HL-60/S4 treated with phorbol 12-myristate 13-acetate at 8.2 ng/mL for 4 days and 3 days (cell line): ENCODE data around the gene DAND5.

Experiments used
- in situ Hi-C: fragments of 300-500 bp; cut with MboI; formaldehyde crosslinking; loops from 2 replicates; pipeline ENCODE4 v1.15.0; 2022; ENCODE audit warnings: low sequenced_read_pairs

Gene DAND5

DNA sequence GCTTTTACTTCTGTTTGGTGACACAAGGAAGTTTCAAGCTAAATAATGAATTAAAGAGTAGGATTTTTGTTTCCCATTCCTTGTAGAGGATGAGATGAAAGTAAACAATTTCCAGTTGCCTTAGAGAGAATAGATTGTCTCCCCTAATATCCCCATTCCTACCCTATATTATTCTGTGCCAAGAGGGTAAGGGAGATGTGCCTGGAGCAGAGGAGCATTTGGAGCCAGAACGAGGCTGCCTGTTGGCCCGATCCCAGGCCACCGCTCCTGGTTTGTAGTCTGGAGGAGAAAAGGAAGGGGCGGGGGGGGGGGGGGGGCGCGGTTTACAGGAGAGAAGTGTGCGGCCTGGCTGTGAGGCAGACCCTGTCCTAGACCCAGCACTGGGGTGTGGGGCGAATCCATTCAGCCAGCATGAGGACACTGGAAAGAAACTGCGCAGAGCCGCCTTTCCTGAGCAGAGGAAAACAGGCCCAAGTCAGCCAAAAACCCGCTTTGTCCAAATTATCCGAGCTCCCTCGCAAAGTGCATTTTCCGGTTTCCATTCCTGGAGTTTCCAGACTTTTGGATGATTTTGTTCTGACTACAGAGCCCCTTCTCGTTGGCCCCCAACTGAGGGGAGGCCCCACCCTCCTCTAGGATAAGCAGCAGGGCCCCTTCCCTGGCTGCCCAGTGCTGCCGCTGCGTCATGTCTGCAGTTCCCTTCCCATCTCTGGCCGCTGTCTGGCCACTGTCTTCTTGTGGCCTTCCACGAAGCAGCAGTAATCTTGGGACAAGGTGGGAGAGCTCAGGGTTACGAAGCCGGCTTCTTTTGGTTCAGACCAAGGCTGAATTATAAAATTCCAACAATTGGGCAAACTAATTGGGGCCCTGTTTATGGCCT is 48.9 kb downstream of the DAND5 start:
- in situ Hi-C loops, result no loop called here

GRCh38 chr19:13019332-13019731 is 50.0 kb downstream of the DAND5 start:
- in situ Hi-C loops, result no loop called here

DNA sequence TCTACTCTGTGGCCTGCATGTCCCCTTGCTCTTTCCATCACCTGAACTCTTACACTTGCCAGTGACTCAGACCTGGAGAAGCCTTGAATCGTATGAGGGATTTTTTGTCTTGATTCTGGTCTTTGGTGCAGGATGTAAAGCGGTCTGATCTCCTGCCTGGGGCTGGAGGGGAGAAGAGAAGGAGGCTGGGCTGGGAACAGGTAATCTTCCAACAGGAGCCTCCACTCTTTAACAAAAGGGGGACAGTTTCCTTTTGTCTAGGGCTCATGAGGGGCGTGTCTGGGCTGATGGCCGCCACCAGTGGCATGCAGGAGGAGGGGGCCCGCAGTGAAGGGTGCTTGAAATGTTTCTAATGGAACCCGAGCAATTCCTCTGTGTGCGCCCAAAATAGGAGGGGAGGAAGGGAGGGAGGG is 50.6 kb downstream of the DAND5 start:
- in situ Hi-C loops, result no loop called here

- in situ Hi-C loops, result no loop called here
Observed at GRCh38 chr19:13022111-13022858, 52.9 kb downstream of the DAND5 start.

- in situ Hi-C loops, result no loop called here
Observed at GRCh38 chr19:13022859-13023636, 53.7 kb downstream of the DAND5 start.

DNA sequence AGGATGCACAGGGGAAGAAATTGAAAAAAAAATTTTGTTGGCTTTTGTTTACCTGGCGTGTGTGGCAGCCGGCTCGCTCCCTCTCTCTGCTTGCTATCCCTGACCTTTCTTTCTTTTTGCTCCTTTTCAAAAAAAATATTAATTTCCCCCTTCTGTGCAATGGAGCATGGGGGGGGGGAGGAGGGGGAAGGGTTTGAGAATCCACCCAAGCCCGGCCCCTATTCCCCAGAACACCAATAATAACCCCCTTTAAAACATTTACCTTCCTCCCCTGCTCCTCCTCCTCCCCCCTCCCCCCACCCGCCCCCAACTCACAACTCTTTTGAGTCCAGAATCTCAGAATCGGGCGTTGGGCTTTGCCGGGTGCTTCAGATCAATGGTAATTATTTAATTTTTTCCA is 54.3 kb downstream of the DAND5 start:
- in situ Hi-C loops, result no loop called here
